ENCODE data around the gene ANO8. TPM values are rescaled to one million over a fixed set of nuclear protein-coding genes. Genes with fewer than 3 reads are reported as not detected.

The ANO8 gene
- total and polyA plus RNA-seq, 2 of the 13 experiments (the other 11 are each of a cell fraction or from before 2014, with no cell fraction given): 1.8 to 3.5 TPM

DNA sequence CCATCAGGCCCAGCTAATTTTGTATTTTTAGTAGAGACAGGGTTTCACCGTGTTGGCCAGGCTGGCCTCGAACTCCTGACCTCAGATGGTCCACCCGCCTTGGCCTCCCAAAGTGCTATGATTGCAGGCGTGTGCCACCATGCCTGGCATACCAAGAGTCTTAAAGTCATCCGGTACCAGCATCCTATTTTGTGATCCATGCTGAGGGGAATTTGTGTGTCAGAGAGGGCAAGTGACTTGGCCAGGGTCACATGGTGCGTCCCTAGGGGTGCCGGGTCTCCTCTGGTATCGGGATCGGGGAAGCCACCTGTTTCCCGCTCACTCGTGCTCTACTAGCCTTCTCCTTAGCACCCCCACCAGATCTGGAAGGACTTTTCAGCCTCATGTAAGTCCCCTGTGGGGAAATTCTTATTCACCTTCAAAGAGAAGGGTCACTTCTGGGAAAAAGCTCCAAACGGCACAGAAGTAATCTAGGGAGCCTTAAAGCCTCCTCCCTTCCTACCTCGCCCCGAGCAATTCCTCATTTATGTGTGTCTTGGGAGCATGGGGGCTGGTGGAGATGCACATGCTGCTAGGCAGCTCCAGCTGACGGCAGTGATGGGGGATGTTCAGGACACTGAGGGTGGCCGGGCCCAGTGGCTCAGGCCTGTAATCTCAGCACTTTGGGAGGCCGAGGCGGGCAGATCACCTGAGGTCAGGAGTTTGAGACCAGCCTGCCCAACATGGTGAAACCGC lies 59.0 kb downstream of the ANO8 start:
- Histone ChIP-seq H3K36me3 (replicated peaks in 1 of 2; ENCODE audit: control insufficient read depth in 1 of 2, insufficient read depth in 2 of 2, low read length in 2 of 2) (peaks cover 17 to 47% of the 10 kb centered on the region in 2 experiments), H3K9ac (ENCODE audit: insufficient read depth, low read depth, low read length) (no peak overlapping the region), H3K27me3 (ENCODE audit: control insufficient read depth in 1 of 2, insufficient read depth in 2 of 2, low read length in 2 of 2) (no peaks in the 10 kb centered on the region), H2AFZ (ENCODE audit: low read length) (no peak overlapping the region), H3K9me3 (ENCODE audit: low read length) (no peaks in the 10 kb centered on the region), H3K4me1 (ENCODE audit: insufficient read depth, low read length) (no peaks in the 10 kb centered on the region), H3K79me2 (ENCODE audit: insufficient read depth, low read length) (no peaks in the 10 kb centered on the region), H4K20me1 (ENCODE audit: insufficient read depth, low read length) (no peaks in the 10 kb centered on the region), H3K4me3 (replicated peaks in 1 of 3; ENCODE audit: insufficient read depth in 1 of 3, low read depth in 2 of 3, low read length in 3 of 3) (no peak overlapping the region), H3K4me2 (ENCODE audit: low read depth, low read length) (no peak overlapping the region), H3K27ac (ENCODE audit: extremely low read length, insufficient read depth, low read length) (no peak overlapping the region)
- intact Hi-C loops (cut with micrococcal nuclease; ENCODE audit: unreplicated experiment) (no loop called here), in situ Hi-C loops (cut with HindIII; ENCODE audit: extremely low pct_ligation_motif_present, low pct_unique_long_range_greater_than_20kb) (no loop called here)
- no peak for FAIRE-seq
- TF ChIP-seq, protein P1, sequence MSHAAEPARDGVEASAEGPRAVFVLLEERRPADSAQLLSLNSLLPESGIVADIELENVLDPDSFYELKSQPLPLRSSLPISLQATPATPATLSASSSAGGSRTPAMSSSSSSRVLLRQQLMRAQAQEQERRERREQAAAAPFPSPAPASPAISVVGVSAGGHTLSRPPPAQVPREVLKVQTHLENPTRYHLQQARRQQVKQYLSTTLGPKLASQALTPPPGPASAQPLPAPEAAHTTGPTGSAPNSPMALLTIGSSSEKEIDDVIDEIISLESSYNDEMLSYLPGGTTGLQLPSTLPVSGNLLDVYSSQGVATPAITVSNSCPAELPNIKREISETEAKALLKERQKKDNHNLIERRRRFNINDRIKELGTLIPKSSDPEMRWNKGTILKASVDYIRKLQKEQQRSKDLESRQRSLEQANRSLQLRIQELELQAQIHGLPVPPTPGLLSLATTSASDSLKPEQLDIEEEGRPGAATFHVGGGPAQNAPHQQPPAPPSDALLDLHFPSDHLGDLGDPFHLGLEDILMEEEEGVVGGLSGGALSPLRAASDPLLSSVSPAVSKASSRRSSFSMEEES (CRISPR knock-in tag; IDR thresholded peaks at IDR 0.05): no peak
- TF ChIP-seq ZNF562 (CRISPR knock-in tag; IDR thresholded peaks at IDR 0.05; ENCODE audit: borderline replicate concordance): no peak
- TF ChIP-seq, protein P2, sequence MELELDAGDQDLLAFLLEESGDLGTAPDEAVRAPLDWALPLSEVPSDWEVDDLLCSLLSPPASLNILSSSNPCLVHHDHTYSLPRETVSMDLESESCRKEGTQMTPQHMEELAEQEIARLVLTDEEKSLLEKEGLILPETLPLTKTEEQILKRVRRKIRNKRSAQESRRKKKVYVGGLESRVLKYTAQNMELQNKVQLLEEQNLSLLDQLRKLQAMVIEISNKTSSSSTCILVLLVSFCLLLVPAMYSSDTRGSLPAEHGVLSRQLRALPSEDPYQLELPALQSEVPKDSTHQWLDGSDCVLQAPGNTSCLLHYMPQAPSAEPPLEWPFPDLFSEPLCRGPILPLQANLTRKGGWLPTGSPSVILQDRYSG (CRISPR knock-in tag; IDR thresholded peaks at IDR 0.05): no peak
- no peak for TF ChIP-seq ZNF598 (CRISPR knock-in tag; IDR thresholded peaks at IDR 0.05; ENCODE audit: borderline replicate concordance)
- TF ChIP-seq, protein P3, sequence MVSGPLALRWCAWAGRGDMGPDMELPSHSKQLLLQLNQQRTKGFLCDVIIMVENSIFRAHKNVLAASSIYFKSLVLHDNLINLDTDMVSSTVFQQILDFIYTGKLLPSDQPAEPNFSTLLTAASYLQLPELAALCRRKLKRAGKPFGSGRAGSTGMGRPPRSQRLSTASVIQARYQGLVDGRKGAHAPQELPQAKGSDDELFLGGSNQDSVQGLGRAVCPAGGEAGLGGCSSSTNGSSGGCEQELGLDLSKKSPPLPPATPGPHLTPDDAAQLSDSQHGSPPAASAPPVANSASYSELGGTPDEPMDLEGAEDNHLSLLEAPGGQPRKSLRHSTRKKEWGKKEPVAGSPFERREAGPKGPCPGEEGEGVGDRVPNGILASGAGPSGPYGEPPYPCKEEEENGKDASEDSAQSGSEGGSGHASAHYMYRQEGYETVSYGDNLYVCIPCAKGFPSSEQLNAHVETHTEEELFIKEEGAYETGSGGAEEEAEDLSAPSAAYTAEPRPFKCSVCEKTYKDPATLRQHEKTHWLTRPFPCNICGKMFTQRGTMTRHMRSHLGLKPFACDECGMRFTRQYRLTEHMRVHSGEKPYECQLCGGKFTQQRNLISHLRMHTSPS (CRISPR knock-in tag; IDR thresholded peaks at IDR 0.05; ENCODE audit: low read depth): no peak
- POLR2A ChIA-PET: interaction anchor here (1.5 kb wide), 1 partner anchor 9 kb away, joined by 3 read pairs; the partner anchor contains the start of gene BABAM1
- 97% methylated on average over 18 of the region's 19 CpGs for WGBS (ENCODE audit: low lambda C conversion rate)
- CTCF ChIA-PET (ENCODE audit: low intra/inter-chr PET ratio, low total read pairs): no interaction called here
- no peak for ATAC-seq
- no peak for DNase-seq (ENCODE audit: low spot score)
- BruUV-seq (replicated peaks): no TSS peak
